K562 (cell line): Measurements from ENCODE around the gene SLC25A45. TPM values are rescaled to one million over a fixed set of nuclear protein-coding genes. Genes with fewer than 3 reads are reported as not detected.

Experiments used
- ATAC-seq: fragments of 200-7000 bp; cut with Tn5 transposase; 3 replicates; pipeline ENCODE4 v1.9.1; 2020; ENCODE audit warnings: moderate library complexity
- BruUV-seq: library from RNA; stranded (reverse); fragments of 400-500 nt; replicated peaks from 2 replicates; lab custom pipeline; 2021; lab: Mats Ljungman, UMichigan
- CTCF ChIA-PET: fragments of 300-600 bp; formaldehyde crosslinking; extraction: SDS; loops from one replicate; lab custom pipeline; 2021; ENCODE audit warnings: low intra/inter-chr PET ratio; lab: Yijun Ruan, JAX
- POLR2A ChIA-PET: fragments of 300-600, 350-650 bp; sonication (Branson Sonifier 250); formaldehyde crosslinking; extraction: SDS; loops from one replicate; lab custom pipeline; 2021; ENCODE audit warnings: antibody characterized with exemption, inconsistent platforms; lab: Yijun Ruan, JAX
- DNase-seq, 4 experiments: peaks; one replicate each; pipeline versions ENCODE4 v3.0.0 to v3.0.0-alpha.2; 2011 to 2018; ENCODE audit warnings: low spot score in 3 of 4, mixed read lengths in 3 of 4; ENCODE audit errors: extremely low read depth in 1 of 4
- FAIRE-seq: peaks from 2 replicates; lab custom pipeline; 2011; peaks lifted over from hg19 to GRCh38; lab: Jason Lieb, UNC
- H2AFZ ChIP-seq: 2 replicates; pipeline ENCODE4 v1.6.0; 2011; ENCODE audit warnings: low read depth, low read length, control low read depth, inconsistent platforms
- H3K27ac ChIP-seq: fragments of 200-600 bp; 3 replicates; pipeline ENCODE4 v1.8.0; 2011; ENCODE audit warnings: low read depth, mild to moderate bottlenecking, control low read depth, inconsistent platforms, low read length, moderate library complexity, mixed read lengths; ENCODE audit errors: extremely low read depth
- H3K27me3 ChIP-seq, 2 experiments: fragments of 300-600 bp in 1 of 2; 2 replicates in 1 of 2; 3 replicates in 1 of 2; pipeline versions ENCODE4 v1.6.0 to v1.8.0; 2011; ENCODE audit warnings: inconsistent platforms in 2 of 2, low read length in 2 of 2, mild to moderate bottlenecking in 1 of 2, mixed read lengths in 1 of 2, moderate library complexity in 1 of 2; ENCODE audit not compliant: control insufficient read depth in 2 of 2, insufficient read depth in 2 of 2
- H3K36me3 ChIP-seq: fragments of 300-600 bp; 3 replicates; pipeline ENCODE4 v1.8.0; 2011; ENCODE audit warnings: mild to moderate bottlenecking, low read length, inconsistent platforms; ENCODE audit not compliant: control insufficient read depth, insufficient read depth
- H3K4me1 ChIP-seq, 2 experiments: fragments of 200-600 bp in 1 of 2; replicated peaks in 1 of 2; 2 replicates in 1 of 2; 3 replicates in 1 of 2; pipeline versions ENCODE4 v1.5.1 to v1.8.0; 2011; ENCODE audit warnings: inconsistent platforms in 2 of 2, low read length in 2 of 2, mild to moderate bottlenecking in 1 of 2, mixed read lengths in 1 of 2, moderate library complexity in 1 of 2; ENCODE audit not compliant: control insufficient read depth in 2 of 2, insufficient read depth in 2 of 2
- H3K4me2 ChIP-seq: 2 replicates; pipeline ENCODE4 v1.6.1; 2011; ENCODE audit warnings: low read length, control low read depth, inconsistent platforms, mixed read lengths; ENCODE audit not compliant: insufficient read depth
- H3K4me3 ChIP-seq: fragments of 200-600 bp; sonication (generic), shearing (Covaris generic); 2 replicates; pipeline ENCODE4 v1.5.1; 2016; ENCODE audit warnings: control low read depth, inconsistent platforms
- H3K79me2 ChIP-seq: fragments of 200-600 bp; 3 replicates; pipeline ENCODE4 v1.8.0; 2011; ENCODE audit warnings: low read length, inconsistent platforms; ENCODE audit not compliant: control insufficient read depth, insufficient read depth
- H3K9ac ChIP-seq, 2 experiments: 2 replicates each; pipeline versions ENCODE4 v1.6.0 to v1.6.1; 2011; ENCODE audit warnings: low read depth in 2 of 2, low read length in 2 of 2, control low read depth in 1 of 2, inconsistent platforms in 1 of 2, mild to moderate bottlenecking in 1 of 2, mixed read lengths in 1 of 2; ENCODE audit not compliant: insufficient read depth in 1 of 2
- H3K9me1 ChIP-seq: one replicate; pipeline ENCODE4 v1.6.0; 2011; ENCODE audit warnings: inconsistent platforms, mild to moderate bottlenecking, low read length, moderate library complexity; ENCODE audit not compliant: control insufficient read depth, insufficient read depth
- H3K9me3 ChIP-seq: replicated peaks from 2 replicates; pipeline ENCODE4 v1.5.1; 2011; ENCODE audit warnings: low read depth, low read length, inconsistent platforms; ENCODE audit not compliant: control insufficient read depth, insufficient read depth
- H4K20me1 ChIP-seq: replicated peaks from 2 replicates; pipeline ENCODE4 v1.6.1; 2011; ENCODE audit warnings: low read length, inconsistent platforms, mixed read lengths; ENCODE audit not compliant: control insufficient read depth, insufficient read depth
- ESRRA ChIP-seq: fragments of 450-650 bp; IDR thresholded peaks from 2 replicates; pipeline ENCODE4 v1.6.1; 2014; ENCODE audit warnings: low read depth, mild to moderate bottlenecking, moderate library complexity, borderline replicate concordance
- FOSL1 ChIP-seq: fragments of 200-800 bp; sonication (Bioruptor generic); conservative IDR thresholded peaks from 2 replicates; pipeline ENCODE4 v1.6.1; 2016; ENCODE audit warnings: missing genetic modification characterization, missing compliant biosample characterization
- MAFK ChIP-seq: IDR thresholded peaks from 2 replicates; pipeline ENCODE4 v1.6.1; 2011; ENCODE audit warnings: low read length, improper control_type of control experiment
- NBN ChIP-seq: fragments of 450-650 bp; IDR thresholded peaks from 2 replicates; pipeline ENCODE4 v1.6.1; 2016; ENCODE audit warnings: low read depth, mild to moderate bottlenecking
- NCOR1 ChIP-seq: fragments of 450-650 bp; IDR thresholded peaks from 2 replicates; pipeline ENCODE4 v1.6.1; 2016; ENCODE audit warnings: mild to moderate bottlenecking, moderate library complexity
- PTRF ChIP-seq: fragments of 450-650 bp; IDR thresholded peaks from 2 replicates; pipeline ENCODE4 v1.6.1; 2016; ENCODE audit warnings: mild to moderate bottlenecking, missing genetic modification characterization, missing compliant biosample characterization
- RBM22 ChIP-seq: fragments of 200-400 bp; formaldehyde crosslinking; IDR thresholded peaks from 2 replicates; pipeline ENCODE4 v1.6.1; 2018; ENCODE audit warnings: low read length, low read depth; ENCODE audit not compliant: poor library complexity, severe bottlenecking
- STAT5B ChIP-seq: fragments of 250-450 bp; sonication (Bioruptor Pico); IDR thresholded peaks from 2 replicates; pipeline ENCODE4 v1.8.0; 2021; ENCODE audit warnings: mild to moderate bottlenecking, inconsistent platforms
- TAF7 ChIP-seq: fragments of 450-650 bp; IDR thresholded peaks from 2 replicates; pipeline ENCODE4 v1.6.1; 2016; ENCODE audit warnings: missing genetic modification characterization, missing compliant biosample characterization
- TAL1 ChIP-seq: fragments of 450-650 bp; IDR thresholded peaks from 2 replicates; pipeline ENCODE4 v1.6.1; 2016; ENCODE audit warnings: mild to moderate bottlenecking
- XRCC5 ChIP-seq: fragments of 200-400 bp; formaldehyde crosslinking; IDR thresholded peaks from 2 replicates; pipeline ENCODE4 v1.6.1; 2017; ENCODE audit warnings: low read depth, mild to moderate bottlenecking, low read length
- ZNF175 ChIP-seq: fragments of 200-800 bp; sonication (Bioruptor generic); IDR thresholded peaks from 2 replicates; pipeline ENCODE4 v1.6.1; 2016; ENCODE audit warnings: low read depth, mild to moderate bottlenecking, missing genetic modification characterization, missing compliant biosample characterization
- ZNF507 ChIP-seq: conservative IDR thresholded peaks from 2 replicates; pipeline ENCODE4 v1.6.1; 2017; ENCODE audit warnings: missing genetic modification characterization, missing compliant biosample characterization
- ZNF551 ChIP-seq: fragments of 250-450 bp; sonication (Bioruptor Pico); IDR thresholded peaks from 2 replicates; pipeline ENCODE4 v1.5.0; 2021; ENCODE audit warnings: mild to moderate bottlenecking, moderate library complexity
- ZNF696 ChIP-seq: fragments of 250-450 bp; sonication (Bioruptor Pico); conservative IDR thresholded peaks from 2 replicates; pipeline ENCODE4 v1.4.0; 2020; ENCODE audit warnings: mild to moderate bottlenecking, moderate library complexity
- WGBS: fragments of 100-300 bp; shearing (Covaris generic); methylation state at CpG from one replicate; pipeline ENCODE4 v1.1.6; 2016; ENCODE audit warnings: low coverage, mixed read lengths; ENCODE audit not compliant: insufficient coverage; ENCODE audit errors: missing lambda C conversion rate; 5-methylcytosine and 5-hydroxymethylcytosine counted together
- in situ Hi-C: fragments of 300-500 bp; cut with MboI; formaldehyde crosslinking; loops from 4 replicates; pipeline ENCODE4 v1.15.0; 2018; ENCODE audit warnings: inconsistent platforms, mixed read lengths
- intact Hi-C: fragments of 100-400 bp; cut with micrococcal nuclease; formaldehyde crosslinking; loops from 2 replicates; pipeline ENCODE4 v1.14.2; 2022
- polyA plus RNA-seq, 8 experiments: library from polyadenylated mRNA; depleted of rRNA in 4 of 8; stranded (reverse) in 5 of 8; unstranded in 3 of 8; fragments of >200 nt; fragmentation: Nextera tagmentation in 2 of 8; fragmentation: Illumina TruSeq in 1 of 8; extraction: Ambion mirVana in 2 of 8; extraction: Trizol in 1 of 8; gene quantifications; 2 replicates each; pipeline versions ENCODE4 v1.2.1 to v1.2.3, GENCODE V29; 2011 to 2014; ENCODE audit warnings: inconsistent platforms in 1 of 8, missing spikeins in 1 of 8
- total RNA-seq, 7 experiments: library from RNA; depleted of rRNA in 6 of 7; stranded (reverse); fragments of >200 nt in 6 of 7; fragmentation: Illumina TruSeq in 2 of 7; extraction: Trizol in 2 of 7; gene quantifications; 2 replicates each; pipeline versions ENCODE4 v1.2.1 to v1.2.3, GENCODE V29; 2011 to 2021; ENCODE audit warnings: low replicate concordance in 1 of 7
- TF ChIP-seq, protein P1 (sequence below): fragments of 450-650 bp; IDR thresholded peaks from 2 replicates; pipeline ENCODE4 v1.6.1; 2014; ENCODE audit warnings: low read depth, mild to moderate bottlenecking, moderate library complexity, borderline replicate concordance

Gene SLC25A45
- total and polyA plus RNA-seq, 9 of the 15 experiments (the other 6 are each of a cell fraction or from before 2014, with no cell fraction given): 0.15 to 2.3 (median 0.68) TPM

DNA sequence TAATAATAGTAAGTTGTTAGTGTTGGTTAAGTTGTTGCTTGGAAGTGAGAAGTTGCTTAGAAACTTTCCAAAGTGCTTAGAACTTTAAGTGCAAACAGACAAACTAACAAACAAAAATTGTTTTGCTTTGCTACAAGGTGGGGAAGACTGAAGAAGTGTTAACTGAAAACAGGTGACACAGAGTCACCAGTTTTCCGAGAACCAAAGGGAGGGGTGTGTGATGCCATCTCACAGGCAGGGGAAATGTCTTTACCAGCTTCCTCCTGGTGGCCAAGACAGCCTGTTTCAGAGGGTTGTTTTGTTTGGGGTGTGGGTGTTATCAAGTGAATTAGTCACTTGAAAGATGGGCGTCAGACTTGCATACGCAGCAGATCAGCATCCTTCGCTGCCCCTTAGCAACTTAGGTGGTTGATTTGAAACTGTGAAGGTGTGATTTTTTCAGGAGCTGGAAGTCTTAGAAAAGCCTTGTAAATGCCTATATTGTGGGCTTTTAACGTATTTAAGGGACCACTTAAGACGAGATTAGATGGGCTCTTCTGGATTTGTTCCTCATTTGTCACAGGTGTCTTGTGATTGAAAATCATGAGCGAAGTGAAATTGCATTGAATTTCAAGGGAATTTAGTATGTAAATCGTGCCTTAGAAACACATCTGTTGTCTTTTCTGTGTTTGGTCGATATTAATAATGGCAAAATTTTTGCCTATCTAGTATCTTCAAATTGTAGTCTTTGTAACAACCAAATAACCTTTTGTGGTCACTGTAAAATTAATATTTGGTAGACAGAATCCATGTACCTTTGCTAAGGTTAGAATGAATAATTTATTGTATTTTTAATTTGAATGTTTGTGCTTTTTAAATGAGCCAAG, 42.9 kb upstream of the SLC25A45 start (continued):
- TF ChIP-seq PTRF (tag) (no peak), STAT5B (no peak), XRCC5 (0 out of 2 replicates have a peak, but pooled peaks have one; percentile 58), TAF7 (tag) (no peak)

DNA sequence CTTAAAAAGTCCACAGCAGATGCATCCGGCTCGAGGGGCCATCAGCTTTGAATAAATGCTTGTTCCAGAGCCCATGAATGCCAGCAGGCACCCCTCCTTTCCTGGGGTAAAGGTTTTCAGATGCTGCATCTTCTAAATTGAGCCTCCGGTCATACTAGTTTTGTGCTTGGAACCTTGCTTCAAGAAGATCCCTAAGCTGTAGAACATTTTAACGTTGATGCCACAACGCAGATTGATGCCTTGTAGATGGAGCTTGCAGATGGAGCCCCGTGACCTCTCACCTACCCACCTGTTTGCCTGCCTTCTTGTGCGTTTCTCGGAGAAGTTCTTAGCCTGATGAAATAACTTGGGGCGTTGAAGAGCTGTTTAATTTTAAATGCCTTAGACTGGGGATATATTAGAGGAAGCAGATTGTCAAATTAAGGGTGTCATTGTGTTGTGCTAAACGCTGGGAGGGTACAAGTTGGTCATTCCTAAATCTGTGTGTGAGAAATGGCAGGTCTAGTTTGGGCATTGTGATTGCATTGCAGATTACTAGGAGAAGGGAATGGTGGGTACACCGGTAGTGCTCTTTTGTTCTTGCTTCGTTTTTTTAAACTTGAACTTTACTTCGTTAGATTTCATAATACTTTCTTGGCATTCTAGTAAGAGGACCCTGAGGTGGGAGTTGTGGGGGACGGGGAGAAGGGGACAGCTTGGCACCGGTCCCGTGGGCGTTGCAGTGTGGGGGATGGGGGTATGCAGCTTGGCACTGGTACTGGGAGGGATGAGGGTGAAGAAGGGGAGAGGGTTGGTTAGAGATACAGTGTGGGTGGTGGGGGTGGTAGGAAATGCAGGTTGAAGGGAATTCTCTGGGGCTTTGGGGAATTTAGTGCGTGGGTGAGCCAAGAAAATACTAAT, 42.0 kb upstream of the SLC25A45 start:
- DNase-seq (peak in 2 of 4 experiments; percentile 39 to 50), ATAC-seq (no peak), FAIRE-seq (no peak)
- ChIA-PET POLR2A (interaction anchor here (0.5 to 17.3 kb wide), 64 partner anchors 8 to 1547 kb away, joined by 3 to 1349 read pairs (median 6); partner anchors contain the start of genes CAPN1, CDC42EP2, DPF2 and EHBP1L1), CTCF (no interaction called here)
- WGBS: 1% methylated on average over 18 of the region's 18 CpGs
- peaks cover 98% of the 10 kb centered on the region for H3K79me2 ChIP-seq
- peaks cover 29 to 34% of the 10 kb centered on the region in 2 experiments for H3K4me1 ChIP-seq
- no peak overlapping the region for H2AFZ ChIP-seq
- peak overlapping the region; percentile 98 to 100 for H3K9ac ChIP-seq
- peaks cover 60% of the 10 kb centered on the region for H4K20me1 ChIP-seq
- H3K4me3 ChIP-seq: peak overlapping the region; percentile 79
- H3K36me3 ChIP-seq: peaks cover 52% of the 10 kb centered on the region
- BruUV-seq: no TSS peak
- peak overlapping the region; percentile 98 for H3K27ac ChIP-seq
- in situ Hi-C loops (no loop called here), intact Hi-C loops (no loop called here)
- H3K4me2 ChIP-seq: peak overlapping the region; percentile 97
- H3K27me3 ChIP-seq: no peaks in the 10 kb centered on the region
- no peaks in the 10 kb centered on the region for H3K9me3 ChIP-seq
- H3K9me1 ChIP-seq: no peaks in the 10 kb centered on the region
- TF ChIP-seq ZNF696 (no peak), ZNF551 (peak; percentile 31; the same call in 1 of the 2 replicates), RBM22 (peak; percentile 57), NBN (no peak), NCOR1 (no peak), MAFK (no peak), FOSL1 (tag) (no peak), TAL1 (no peak), ZNF175 (CRISPR knock-in tag) (no peak), ZNF507 (tag) (no peak), ESRRA (no peak)
- TF ChIP-seq, protein P1, sequence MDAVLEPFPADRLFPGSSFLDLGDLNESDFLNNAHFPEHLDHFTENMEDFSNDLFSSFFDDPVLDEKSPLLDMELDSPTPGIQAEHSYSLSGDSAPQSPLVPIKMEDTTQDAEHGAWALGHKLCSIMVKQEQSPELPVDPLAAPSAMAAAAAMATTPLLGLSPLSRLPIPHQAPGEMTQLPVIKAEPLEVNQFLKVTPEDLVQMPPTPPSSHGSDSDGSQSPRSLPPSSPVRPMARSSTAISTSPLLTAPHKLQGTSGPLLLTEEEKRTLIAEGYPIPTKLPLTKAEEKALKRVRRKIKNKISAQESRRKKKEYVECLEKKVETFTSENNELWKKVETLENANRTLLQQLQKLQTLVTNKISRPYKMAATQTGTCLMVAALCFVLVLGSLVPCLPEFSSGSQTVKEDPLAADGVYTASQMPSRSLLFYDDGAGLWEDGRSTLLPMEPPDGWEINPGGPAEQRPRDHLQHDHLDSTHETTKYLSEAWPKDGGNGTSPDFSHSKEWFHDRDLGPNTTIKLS: no peak
